KBM-7 (cell line): ENCODE measurements around the gene C3orf70.

Source experiments
- DNase-seq: peaks from one replicate; pipeline ENCODE4 v3.0.0-alpha.2; 2015
- in situ Hi-C: fragments of 300-500 bp; cut with MboI; formaldehyde crosslinking; loops from 2 replicates; pipeline ENCODE4 v1.14.3; 2020; ENCODE audit warnings: low sequenced_read_pairs, low pct_unique_long_range_greater_than_20kb, mixed read lengths

The C3orf70 gene

GRCh38 chr3:185094697-185095096 lies 58.2 kb downstream of the C3orf70 start:
- in situ Hi-C loops, result no loop called here
- no peak for DNase-seq

- in situ Hi-C loops, result no loop called here
- DNase-seq, result no peak
Measured at GRCh38 chr3:185093116-185093515, 59.7 kb downstream of the C3orf70 start.

- DNase-seq, result no peak
- in situ Hi-C loops, result no loop called here
Measured at GRCh38 chr3:185090811-185091210, 62.0 kb downstream of the C3orf70 start.

- no peak for DNase-seq
- in situ Hi-C loops, result no loop called here
Measured at GRCh38 chr3:185089751-185090150, 63.1 kb downstream of the C3orf70 start.

GRCh38 chr3:185089343-185089742 lies 63.5 kb downstream of the C3orf70 start:
- in situ Hi-C loops, result no loop called here
- no peak for DNase-seq

- DNase-seq, result no peak
- in situ Hi-C loops, result no loop called here
Measured at GRCh38 chr3:185087419-185087818, 65.4 kb downstream of the C3orf70 start.

- DNase-seq, result no peak
- in situ Hi-C loops, result no loop called here
Measured at GRCh38 chr3:185084901-185085300, 68.0 kb downstream of the C3orf70 start.

- in situ Hi-C loops, result no loop called here
- DNase-seq, result no peak
Measured at GRCh38 chr3:185084402-185084801, 68.5 kb downstream of the C3orf70 start.

- in situ Hi-C loops, result no loop called here
- no peak for DNase-seq
Measured at GRCh38 chr3:185082829-185083228, 70.0 kb downstream of the C3orf70 start.

GRCh38 chr3:185082149-185082548 lies 70.7 kb downstream of the C3orf70 start:
- no peak for DNase-seq
- in situ Hi-C loops, result no loop called here

GRCh38 chr3:185081521-185081920 lies 71.3 kb downstream of the C3orf70 start:
- DNase-seq, result no peak
- in situ Hi-C loops, result no loop called here

GRCh38 chr3:185079625-185080024 lies 73.2 kb downstream of the C3orf70 start:
- no peak for DNase-seq
- in situ Hi-C loops, result no loop called here

GRCh38 chr3:185076219-185076618 lies 76.6 kb downstream of the C3orf70 start:
- in situ Hi-C loops, result no loop called here
- no peak for DNase-seq

GRCh38 chr3:185075547-185075946 lies 77.3 kb downstream of the C3orf70 start:
- no peak for DNase-seq
- in situ Hi-C loops, result no loop called here

GRCh38 chr3:185071287-185071800 lies 81.5 kb downstream of the C3orf70 start:
- in situ Hi-C loops, result no loop called here
- DNase-seq, result no peak

GRCh38 chr3:185070491-185071286 lies 82.2 kb downstream of the C3orf70 start:
- in situ Hi-C loops, result no loop called here
- DNase-seq, result no peak

GRCh38 chr3:185069037-185070030 lies 83.5 kb downstream of the C3orf70 start:
- DNase-seq, result no peak
- in situ Hi-C loops, result no loop called here

GRCh38 chr3:185067173-185067572 lies 85.7 kb downstream of the C3orf70 start:
- no peak for DNase-seq
- in situ Hi-C loops, result no loop called here

- no peak for DNase-seq
- in situ Hi-C loops, result no loop called here
Measured at GRCh38 chr3:185066251-185066650, 86.6 kb downstream of the C3orf70 start.

GRCh38 chr3:185065059-185065458 lies 87.8 kb downstream of the C3orf70 start:
- no peak for DNase-seq
- in situ Hi-C loops, result no loop called here
